ENCODE results near the gene ZNF787.
A peak's percentile ranks its signal among the peaks of the same experiment; 100 is the strongest.

ZNF787 gene

DNA sequence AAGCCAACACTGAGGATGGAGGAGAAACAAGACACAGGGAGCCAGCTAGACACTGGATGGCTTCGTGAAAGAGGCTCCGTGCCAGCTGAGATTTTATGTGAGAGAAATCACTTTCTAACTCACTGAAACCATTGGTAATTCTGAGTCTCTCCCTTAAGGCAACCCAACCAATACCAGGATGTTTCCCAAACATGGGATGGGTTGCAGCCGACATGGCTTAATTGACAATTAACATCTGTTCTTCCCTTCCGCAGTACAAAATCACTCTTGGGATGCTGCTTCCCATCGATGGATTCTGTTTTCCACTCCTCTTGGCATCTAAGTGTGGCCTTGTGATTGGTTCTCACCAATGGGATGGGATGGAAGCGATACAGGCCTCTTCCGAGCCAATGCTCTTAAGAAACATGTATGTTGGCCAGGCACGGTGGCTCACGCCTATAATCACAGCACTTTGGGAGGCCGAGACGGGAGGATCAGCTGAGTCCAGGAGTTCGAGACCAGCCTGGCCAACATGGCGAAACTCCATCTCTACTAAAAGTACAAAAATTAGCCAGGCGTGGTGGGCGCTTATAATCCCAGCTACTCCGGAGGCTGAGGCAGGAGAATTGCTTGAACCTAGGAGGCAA lies 2.3 kb upstream of the ZNF787 start:
- DNase-seq (ENCODE audit: low read depth in 3 of 3, low spot score in 1 of 3), result no peak

- DNase-seq (ENCODE audit: low read depth in 3 of 3, low spot score in 1 of 3), result peak; percentile 39 to 77 (median 74)
These were observed 520 bp downstream of the ZNF787 start for GRCh38 chr19:56120371-56121179.

DNA sequence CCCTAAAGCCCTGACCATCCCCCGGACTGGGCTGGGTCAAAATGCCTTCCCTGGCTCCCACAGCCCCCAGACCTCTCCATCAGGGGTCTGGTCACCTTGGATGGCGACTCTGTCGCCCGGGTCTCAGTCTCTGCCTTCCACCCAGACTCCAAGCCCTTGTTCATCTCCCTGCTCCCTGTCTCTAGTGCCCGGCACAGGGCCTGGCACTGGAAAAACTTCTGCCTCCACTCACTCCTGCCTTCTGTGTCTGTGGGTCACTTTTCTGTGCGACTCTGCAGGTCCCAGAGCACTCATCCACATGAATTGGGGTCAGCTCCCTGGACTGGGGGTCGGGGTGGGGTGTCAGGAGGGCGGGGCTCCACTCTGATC lies 1.1 kb downstream of the ZNF787 start:
- DNase-seq (ENCODE audit: low read depth in 3 of 3, low spot score in 1 of 3), result no peak

DNA sequence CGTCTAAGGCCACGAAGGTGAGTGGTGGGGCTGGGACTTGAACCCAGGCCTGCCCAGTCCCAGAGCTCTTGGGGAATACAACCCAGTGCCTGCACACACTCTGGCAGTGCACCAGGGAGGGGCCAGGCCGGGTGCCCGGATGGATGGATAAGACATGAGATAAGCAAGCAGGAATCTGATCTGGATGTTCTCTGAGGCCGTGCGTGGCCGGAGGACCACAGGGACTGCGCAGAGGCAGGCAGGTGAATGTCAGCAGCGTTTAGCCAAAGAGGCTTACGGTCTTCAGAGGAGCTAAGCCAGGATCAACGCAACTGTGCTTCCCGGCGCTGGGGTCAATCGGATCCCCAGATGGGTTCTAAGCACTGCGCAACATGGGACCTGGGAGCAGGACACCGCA lies 1.5 kb downstream of the ZNF787 start:
- no peak for DNase-seq (ENCODE audit: low read depth in 3 of 3, low spot score in 1 of 3)

DNA sequence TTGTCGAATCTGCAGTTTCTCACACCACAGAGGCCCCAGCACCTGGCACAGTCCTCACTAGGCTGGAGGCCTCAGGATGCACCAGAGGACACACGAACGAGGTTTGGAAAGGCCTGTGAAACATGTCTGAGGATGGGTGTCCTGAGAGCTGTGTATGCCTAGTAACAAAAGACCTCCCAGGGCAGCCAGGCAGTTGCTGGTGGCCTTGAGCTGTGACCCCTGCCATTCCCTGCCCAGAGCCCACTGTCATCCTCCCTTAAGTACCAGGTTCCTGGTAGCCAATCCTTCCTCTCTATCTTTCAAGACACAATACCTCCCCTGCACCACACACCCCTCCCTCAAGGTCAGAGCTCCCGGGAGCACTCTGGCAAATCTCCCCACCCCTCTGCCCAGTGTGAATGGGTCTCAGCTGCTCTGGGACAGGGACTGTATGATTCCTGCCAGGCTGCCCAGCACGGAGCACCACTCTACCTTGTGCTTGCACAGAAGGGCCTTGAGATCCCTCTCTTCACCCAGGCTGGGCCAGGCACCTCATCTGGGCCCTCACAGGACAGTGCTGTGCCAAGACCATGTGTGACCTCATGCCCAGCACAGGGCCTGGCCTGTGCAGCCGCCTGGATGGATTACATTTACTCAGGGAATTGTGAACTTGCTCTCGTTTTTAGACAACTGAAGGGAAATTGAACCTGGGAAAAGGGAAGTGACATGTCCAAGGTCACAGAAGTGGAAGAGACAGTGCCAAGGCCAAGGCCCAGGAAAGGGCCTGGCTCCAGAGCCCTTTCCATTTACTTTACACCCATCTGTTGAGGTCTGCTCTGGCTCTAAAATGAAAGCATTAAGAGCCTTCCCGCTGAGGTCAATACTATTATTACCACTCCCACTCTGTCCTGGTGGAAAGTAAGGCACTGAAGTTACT lies 2.2 kb downstream of the ZNF787 start:
- no peak for DNase-seq (ENCODE audit: low read depth in 3 of 3, low spot score in 1 of 3)

GRCh38 chr19:56117889-56118288 lies 3.2 kb downstream of the ZNF787 start:
- no peak for DNase-seq (ENCODE audit: low read depth in 3 of 3, low spot score in 1 of 3)

- DNase-seq (ENCODE audit: low read depth in 3 of 3, low spot score in 1 of 3), result no peak
These were observed 3.7 kb downstream of the ZNF787 start for GRCh38 chr19:56117376-56117884.

DNA sequence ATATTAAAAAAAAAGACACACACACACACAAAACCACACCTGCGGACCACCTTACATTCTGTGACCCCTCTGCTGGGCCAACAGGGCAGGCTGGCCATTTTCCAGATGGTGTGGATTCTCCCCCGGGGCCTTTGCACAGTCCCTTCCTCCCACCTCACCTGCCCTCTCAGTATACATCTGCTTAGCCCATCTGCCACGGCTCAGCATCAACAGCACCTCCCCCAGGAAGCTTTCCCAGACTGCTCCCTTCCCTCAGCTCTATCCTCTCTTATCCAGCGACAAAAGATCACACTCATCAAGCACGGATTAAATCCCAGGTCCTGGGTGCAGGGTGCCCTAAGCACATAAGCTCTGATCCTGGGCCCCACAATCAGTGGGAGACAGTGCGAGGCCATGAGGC lies 4.5 kb downstream of the ZNF787 start:
- no peak for DNase-seq (ENCODE audit: low read depth in 3 of 3, low spot score in 1 of 3)

GRCh38 chr19:56115490-56115889 lies 5.6 kb downstream of the ZNF787 start:
- no peak for DNase-seq (ENCODE audit: low read depth in 3 of 3, low spot score in 1 of 3)

DNA sequence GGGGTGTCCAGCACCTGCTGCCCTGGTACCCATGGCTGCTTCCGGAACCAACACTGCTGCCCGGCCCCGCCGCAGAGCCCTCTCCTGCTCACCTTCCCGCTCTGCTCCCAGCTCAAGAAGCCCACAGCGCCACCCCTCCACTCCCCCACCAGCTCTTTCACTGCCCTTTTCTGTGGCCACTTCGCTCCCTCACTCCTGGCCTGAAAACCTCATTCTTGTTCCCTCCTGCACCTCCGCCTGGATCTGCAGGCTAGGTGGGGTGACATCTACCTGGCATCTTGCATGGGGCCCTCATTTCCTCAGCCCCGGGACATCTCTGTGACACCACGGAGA lies 6.4 kb downstream of the ZNF787 start:
- no peak for DNase-seq (ENCODE audit: low read depth in 3 of 3, low spot score in 1 of 3)

GRCh38 chr19:56114051-56114777 lies 6.9 kb downstream of the ZNF787 start:
- DNase-seq (ENCODE audit: low read depth in 3 of 3, low spot score in 1 of 3), result no peak

DNA sequence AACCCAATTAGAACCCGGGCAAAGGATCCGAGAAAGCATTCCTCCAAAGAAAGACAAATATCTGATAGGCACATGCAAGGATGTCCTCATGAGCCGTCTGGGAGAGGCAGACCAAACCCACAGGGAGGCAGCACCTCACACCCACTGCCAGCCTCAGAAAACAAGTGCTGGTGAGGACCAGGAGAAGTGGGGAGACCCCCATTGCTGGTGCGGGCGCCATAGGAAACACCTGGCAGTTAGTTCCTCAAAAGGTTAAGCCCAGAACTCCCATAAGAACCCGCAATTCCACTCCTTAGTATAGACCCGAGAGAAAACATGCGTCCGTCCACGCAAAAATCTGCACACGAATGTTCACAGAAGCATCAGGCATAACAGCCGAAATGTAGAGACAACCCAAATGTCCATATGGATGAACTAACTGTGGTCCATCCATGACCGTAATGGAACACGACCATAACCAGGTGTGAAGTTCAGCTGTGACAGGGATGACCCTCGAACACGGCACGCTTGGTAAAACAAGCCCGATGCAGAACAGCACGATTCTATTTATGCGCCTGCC lies 7.9 kb downstream of the ZNF787 start:
- DNase-seq (ENCODE audit: low read depth in 3 of 3, low spot score in 1 of 3), result no peak

DNA sequence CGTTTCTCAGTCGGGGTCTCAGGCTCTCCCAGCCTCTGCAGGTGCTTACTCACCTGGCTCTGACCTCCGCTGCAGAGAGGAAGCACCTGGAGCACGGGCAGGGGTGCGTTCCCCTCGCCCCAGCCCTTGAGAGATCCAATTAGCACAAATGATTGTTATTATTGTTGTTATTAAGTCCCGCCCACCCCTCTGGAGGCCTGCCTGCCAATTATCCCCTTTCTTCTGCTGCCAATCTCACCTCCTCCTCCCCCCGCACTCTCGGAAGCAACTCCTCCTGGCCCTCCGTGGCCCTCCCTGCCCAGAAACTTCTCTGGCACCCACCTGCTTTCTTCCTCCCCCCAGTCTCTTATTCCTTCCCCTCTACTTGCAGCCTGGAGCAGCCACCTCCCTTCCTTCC lies 8.8 kb downstream of the ZNF787 start:
- DNase-seq (ENCODE audit: low read depth in 3 of 3, low spot score in 1 of 3), result no peak

- DNase-seq (ENCODE audit: low read depth in 3 of 3, low spot score in 1 of 3), result no peak
These were observed 9.3 kb downstream of the ZNF787 start for GRCh38 chr19:56111601-56112312.

DNA sequence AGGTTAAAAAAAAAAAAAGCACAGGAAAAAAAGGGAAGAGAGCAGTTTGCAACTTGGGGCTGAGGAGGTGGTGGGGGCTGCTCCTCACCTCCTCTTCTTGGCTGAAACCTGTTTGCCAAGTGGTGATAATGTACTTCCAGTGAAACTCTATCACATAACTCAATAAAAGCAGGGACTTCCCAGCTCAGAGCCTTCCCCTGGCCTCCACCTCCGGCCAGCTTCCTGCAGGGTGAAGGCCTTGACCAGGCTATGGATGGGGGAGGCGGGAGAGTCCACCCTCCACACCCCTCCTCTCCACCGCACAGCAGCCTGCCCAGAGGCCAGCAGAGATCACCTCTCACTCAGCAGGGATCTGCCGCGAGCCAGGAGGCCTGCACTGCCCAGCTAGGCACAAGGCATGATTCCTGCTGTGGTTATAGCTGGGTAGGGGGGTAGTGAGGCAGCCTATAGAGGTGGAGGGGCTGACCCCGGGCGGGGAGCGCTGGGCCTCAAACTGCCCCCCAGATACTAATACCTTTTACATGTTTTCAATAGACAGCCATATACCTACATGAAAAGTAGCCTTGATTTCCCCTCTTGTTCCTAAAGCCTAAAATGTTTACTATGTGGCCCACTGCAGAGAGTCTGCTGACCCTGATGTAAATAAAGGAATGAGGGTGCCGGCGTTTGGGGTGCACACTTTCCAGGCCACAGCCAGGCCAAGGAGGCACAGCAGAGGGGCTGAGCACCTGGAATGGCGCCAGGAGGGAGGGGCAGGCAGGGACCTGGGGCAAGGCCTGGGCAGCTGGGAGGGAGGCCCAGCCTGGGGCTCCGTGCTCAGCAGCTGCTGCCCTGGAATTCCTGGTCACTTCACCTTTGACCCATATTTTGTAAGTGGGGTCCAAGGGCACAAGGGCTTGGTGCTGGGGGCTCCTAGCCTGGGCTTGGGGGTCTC lies 10.3 kb downstream of the ZNF787 start:
- DNase-seq (ENCODE audit: low read depth in 3 of 3, low spot score in 1 of 3), result no peak

- no peak for DNase-seq (ENCODE audit: low read depth in 3 of 3, low spot score in 1 of 3)
These were observed 11.9 kb downstream of the ZNF787 start for GRCh38 chr19:56109226-56109625.

GRCh38 chr19:56108447-56109195 lies 12.5 kb downstream of the ZNF787 start:
- no peak for DNase-seq (ENCODE audit: low read depth in 3 of 3, low spot score in 1 of 3)

GRCh38 chr19:56107626-56108351 lies 13.3 kb downstream of the ZNF787 start:
- no peak for DNase-seq (ENCODE audit: low read depth in 3 of 3, low spot score in 1 of 3)

Measured in stimulated activated CD4-positive, alpha-beta T cell treated with anti-CD3 and anti-CD28 coated beads, TNF-alpha, amount 100 ng/mL, for 1 hour (primary cell).